Fibroblast of lung (primary cell): ENCODE results near the gene KDM7A.

ENCODE experiments used
- EZH2 ChIP-seq: IDR thresholded peaks from 2 replicates; pipeline ENCODE4 v1.5.1; 2012; ENCODE audit warnings: low read length, control low read depth, mild to moderate bottlenecking; ENCODE audit errors: missing control alignments
- TF ChIP-seq, protein P1 (sequence below), 2 donors: IDR thresholded peaks in 1 of 2; conservative IDR thresholded peaks in 1 of 2; 1 replicate in 1 of 2; 2 replicates in 1 of 2; pipeline ENCODE4 v1.5.1; 2011 to 2012; ENCODE audit warnings: low read length in 2 of 2, control low read depth in 1 of 2, inconsistent platforms in 1 of 2, low read depth in 1 of 2, mild to moderate bottlenecking in 1 of 2

DNA sequence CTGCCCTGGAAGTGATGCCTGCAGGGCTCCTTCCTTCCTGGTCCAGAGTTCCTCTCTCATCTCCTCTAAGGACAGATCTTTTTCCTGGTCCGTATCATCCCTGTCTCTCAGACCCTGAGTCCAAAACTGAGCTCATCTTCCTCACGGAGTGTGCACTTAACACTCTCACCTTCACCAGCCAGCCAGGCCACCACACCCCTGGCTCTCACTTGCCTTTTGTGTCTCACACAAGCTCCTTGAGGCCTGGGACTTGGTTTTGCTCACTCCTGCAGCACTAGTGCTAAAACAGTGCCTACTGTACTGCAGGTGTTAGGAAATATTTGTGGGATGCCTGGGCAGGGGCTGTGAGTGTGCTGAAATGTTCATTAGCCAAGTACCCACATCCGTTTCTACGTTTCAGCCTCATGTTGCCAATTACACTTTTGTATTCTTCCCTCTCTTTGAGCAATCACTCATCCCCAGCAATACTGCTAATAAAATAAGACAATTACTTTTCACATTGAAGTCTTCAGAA is 92.6 kb downstream of the KDM7A start:
- TF ChIP-seq, protein P1, sequence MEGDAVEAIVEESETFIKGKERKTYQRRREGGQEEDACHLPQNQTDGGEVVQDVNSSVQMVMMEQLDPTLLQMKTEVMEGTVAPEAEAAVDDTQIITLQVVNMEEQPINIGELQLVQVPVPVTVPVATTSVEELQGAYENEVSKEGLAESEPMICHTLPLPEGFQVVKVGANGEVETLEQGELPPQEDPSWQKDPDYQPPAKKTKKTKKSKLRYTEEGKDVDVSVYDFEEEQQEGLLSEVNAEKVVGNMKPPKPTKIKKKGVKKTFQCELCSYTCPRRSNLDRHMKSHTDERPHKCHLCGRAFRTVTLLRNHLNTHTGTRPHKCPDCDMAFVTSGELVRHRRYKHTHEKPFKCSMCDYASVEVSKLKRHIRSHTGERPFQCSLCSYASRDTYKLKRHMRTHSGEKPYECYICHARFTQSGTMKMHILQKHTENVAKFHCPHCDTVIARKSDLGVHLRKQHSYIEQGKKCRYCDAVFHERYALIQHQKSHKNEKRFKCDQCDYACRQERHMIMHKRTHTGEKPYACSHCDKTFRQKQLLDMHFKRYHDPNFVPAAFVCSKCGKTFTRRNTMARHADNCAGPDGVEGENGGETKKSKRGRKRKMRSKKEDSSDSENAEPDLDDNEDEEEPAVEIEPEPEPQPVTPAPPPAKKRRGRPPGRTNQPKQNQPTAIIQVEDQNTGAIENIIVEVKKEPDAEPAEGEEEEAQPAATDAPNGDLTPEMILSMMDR (conservative IDR thresholded peaks at IDR 0.05 in 1 of 2, IDR thresholded peaks at IDR 0.05 in 1 of 2; ENCODE audit: low read depth in 1 of 2, low read length in 2 of 2) = no peak
- no peak for TF ChIP-seq EZH2
